ENCODE results near the gene EPHA8. TPM values are rescaled to one million over a fixed set of nuclear protein-coding genes. Genes with fewer than 3 reads are reported as not detected.
A peak's percentile ranks its signal among the peaks of the same experiment; 100 is the strongest.

Gene EPHA8
- total RNA-seq, 1 experiment from 2014 or later = 0.07 TPM

- Histone ChIP-seq H3K9ac (ENCODE audit: low read length) (no peak overlapping the region), H3K27me3 (ENCODE audit: low read length) (no peaks in the 10 kb centered on the region), H4K20me1 (ENCODE audit: low read length) (no peaks in the 10 kb centered on the region), H3K4me1 (ENCODE audit: insufficient read depth, low read length) (peaks cover 15% of the 10 kb centered on the region), H3K4me3 (ENCODE audit: low read length) (no peak overlapping the region), H3K9me3 (ENCODE audit: low read length) (no peaks in the 10 kb centered on the region), H3K79me2 (ENCODE audit: low read length) (no peaks in the 10 kb centered on the region), H3K4me2 (ENCODE audit: low read length) (peak overlapping the region; percentile 38; the same call in 1 of the 2 replicates), H3F3A (ENCODE audit: low read length, unreplicated experiment) (no peaks in the 10 kb centered on the region), H2AFZ (ENCODE audit: low read length) (no peak overlapping the region), H3K27ac (ENCODE audit: low read length) (no peak overlapping the region), H3K36me3 (ENCODE audit: low read depth, low read length) (no peaks in the 10 kb centered on the region), H3K9me2 (replicated peaks; ENCODE audit: low read length) (no peaks in the 10 kb centered on the region)
- no TSS peak for BruUV-seq (replicated peaks)
- ATAC-seq (peak; percentile 90), DNase-seq (peak; percentile 69)
- TF ChIP-seq EZH2 (IDR thresholded peaks at IDR 0.05; ENCODE audit: low read length, unreplicated experiment) (no peak), CTCF (conservative IDR thresholded peaks at IDR 0.05; ENCODE audit: low read depth, low read length) (peak; percentile 91), EZH2phosphoT487 (IDR thresholded peaks at IDR 0.05; ENCODE audit: borderline replicate concordance, low read length) (no peak)
- ChIA-PET POLR2A (ENCODE audit: unreplicated experiment) (no interaction called here), CTCF (interaction anchor here (1.0 kb wide), 1 partner anchor 114 kb away, joined by 4 read pairs; no protein-coding TSS in a partner anchor)
- intact Hi-C loops (cut with micrococcal nuclease) = loop anchor here (1.0 kb wide), 1 partner anchor 222 kb away; no protein-coding TSS in a partner anchor
Observed at GRCh38 chr1:22641906-22642636, 78.8 kb downstream of the EPHA8 start.

- Histone ChIP-seq H3F3A (ENCODE audit: low read length, unreplicated experiment) (no peaks in the 10 kb centered on the region), H3K9me3 (ENCODE audit: low read length) (no peaks in the 10 kb centered on the region), H4K20me1 (ENCODE audit: low read length) (no peaks in the 10 kb centered on the region), H3K4me2 (ENCODE audit: low read length) (no peak within 1 kb of the TSS), H3K27me3 (ENCODE audit: low read length) (no peaks in the 10 kb centered on the region), H3K4me1 (ENCODE audit: insufficient read depth, low read length) (peaks cover 15% of the 10 kb centered on the region), H3K27ac (ENCODE audit: low read length) (no peak within 1 kb of the TSS), H3K9me2 (replicated peaks; ENCODE audit: low read length) (no peaks in the 10 kb centered on the region), H3K9ac (ENCODE audit: low read length) (no peak within 1 kb of the TSS), H3K4me3 (ENCODE audit: low read length) (no peak within 1 kb of the TSS), H2AFZ (ENCODE audit: low read length) (no peak within 1 kb of the TSS), H3K79me2 (ENCODE audit: low read length) (no peaks in the 10 kb centered on the region), H3K36me3 (ENCODE audit: low read depth, low read length) (no peaks in the 10 kb centered on the region)
- intact Hi-C loops (cut with micrococcal nuclease) = no loop called here
- ATAC-seq = no peak
- ChIA-PET POLR2A (ENCODE audit: unreplicated experiment) (no interaction called here), CTCF (no interaction called here)
- TF ChIP-seq EZH2 (IDR thresholded peaks at IDR 0.05; ENCODE audit: low read length, unreplicated experiment) (no peak), EZH2phosphoT487 (IDR thresholded peaks at IDR 0.05; ENCODE audit: borderline replicate concordance, low read length) (no peak), CTCF (conservative IDR thresholded peaks at IDR 0.05; ENCODE audit: low read depth, low read length) (no peak)
- no TSS peak for BruUV-seq (replicated peaks)
- no peak for DNase-seq
Observed at GRCh38 chr1:22643381-22643780, 80.1 kb downstream of the EPHA8 start, which contains the start of gene C1QC. C1QC (plus strand) TSS chr1:22643633; CDS start chr1:22644024, 391 bp downstream.

GRCh38 chr1:22643928-22644327 lies 80.6 kb downstream of the EPHA8 start:
- intact Hi-C loops (cut with micrococcal nuclease) = no loop called here
- Histone ChIP-seq H3K4me1 (ENCODE audit: insufficient read depth, low read length) (peaks cover 15% of the 10 kb centered on the region), H3K4me3 (ENCODE audit: low read length) (no peak overlapping the region), H2AFZ (ENCODE audit: low read length) (no peak overlapping the region), H3K27ac (ENCODE audit: low read length) (no peak overlapping the region), H3K9me2 (replicated peaks; ENCODE audit: low read length) (no peaks in the 10 kb centered on the region), H3K9ac (ENCODE audit: low read length) (no peak overlapping the region), H3F3A (ENCODE audit: low read length, unreplicated experiment) (no peaks in the 10 kb centered on the region), H3K79me2 (ENCODE audit: low read length) (no peaks in the 10 kb centered on the region), H3K4me2 (ENCODE audit: low read length) (no peak overlapping the region), H3K9me3 (ENCODE audit: low read length) (no peaks in the 10 kb centered on the region), H3K36me3 (ENCODE audit: low read depth, low read length) (no peaks in the 10 kb centered on the region), H3K27me3 (ENCODE audit: low read length) (no peaks in the 10 kb centered on the region), H4K20me1 (ENCODE audit: low read length) (no peaks in the 10 kb centered on the region)
- ChIA-PET POLR2A (ENCODE audit: unreplicated experiment) (no interaction called here), CTCF (no interaction called here)
- ATAC-seq (no peak), DNase-seq (no peak)
- TF ChIP-seq EZH2 (IDR thresholded peaks at IDR 0.05; ENCODE audit: low read length, unreplicated experiment) (no peak), CTCF (conservative IDR thresholded peaks at IDR 0.05; ENCODE audit: low read depth, low read length) (no peak)
- BruUV-seq (replicated peaks) = no TSS peak

All from PC-3 (cell line).